ENCODE results near the gene MT1B.

DNA sequence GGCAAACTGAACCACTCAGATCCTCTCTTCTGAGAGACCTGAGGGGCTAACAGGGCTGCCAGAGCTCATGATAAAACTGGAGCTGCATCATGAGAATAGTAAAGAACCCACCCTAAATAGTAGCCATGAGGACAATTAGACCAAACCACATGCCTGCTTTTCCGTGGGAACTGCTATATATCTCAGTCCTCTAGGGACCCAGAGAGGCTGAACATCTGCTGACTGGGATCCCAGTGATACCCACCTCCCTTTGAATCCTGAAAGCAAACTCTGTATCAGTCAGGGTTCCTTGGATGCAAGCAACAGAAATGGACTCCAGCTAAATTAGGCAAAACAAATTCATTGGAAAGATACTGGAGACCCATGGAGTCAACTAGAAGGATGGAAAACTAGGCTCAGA lies 37.1 kb downstream of the MT1B start:
- TF ChIP-seq CTCF (conservative IDR thresholded peaks at IDR 0.05; ENCODE audit: low read length): no peak
- TF ChIP-seq EZH2phosphoT487 (IDR thresholded peaks at IDR 0.05; ENCODE audit: borderline replicate concordance, low read depth, low read length): no peak

All from OCI-LY7 (cell line).